HepG2 (cell line): ENCODE results near the gene HCFC1R1.
"Not testable (repeated sequence)": the region's sequence is repeated elsewhere in the genome, so short reads cannot be mapped to it uniquely, and the experiment has no call there.

Experiments used
- PAX8 ChIP-seq: sonication (generic); formaldehyde crosslinking; IDR thresholded peaks from 2 replicates; pipeline ENCODE4 v1.8.0; 2022; ENCODE audit warnings: mild to moderate bottlenecking, missing genetic modification reagents, borderline replicate concordance
- RCOR2 ChIP-seq: IDR thresholded peaks from 2 replicates; pipeline ENCODE4 v1.6.1; 2016; ENCODE audit warnings: missing biosample characterization, missing genetic modification reagents
- ZNF460 ChIP-seq: sonication (generic); formaldehyde crosslinking; IDR thresholded peaks from 2 replicates; pipeline ENCODE4 v1.5.1; 2020; ENCODE audit warnings: missing genetic modification reagents, mild to moderate bottlenecking, borderline replicate concordance
- ZNF749 ChIP-seq: sonication (generic); formaldehyde crosslinking; IDR thresholded peaks from 2 replicates; pipeline ENCODE4 v1.8.0; 2022; ENCODE audit warnings: mild to moderate bottlenecking, missing genetic modification reagents, moderate library complexity, borderline replicate concordance
- TF ChIP-seq, protein P1 (sequence below): sonication (generic); formaldehyde crosslinking; IDR thresholded peaks from 2 replicates; pipeline ENCODE4 v1.5.0; 2020; ENCODE audit warnings: mild to moderate bottlenecking, missing genetic modification reagents

DNA sequence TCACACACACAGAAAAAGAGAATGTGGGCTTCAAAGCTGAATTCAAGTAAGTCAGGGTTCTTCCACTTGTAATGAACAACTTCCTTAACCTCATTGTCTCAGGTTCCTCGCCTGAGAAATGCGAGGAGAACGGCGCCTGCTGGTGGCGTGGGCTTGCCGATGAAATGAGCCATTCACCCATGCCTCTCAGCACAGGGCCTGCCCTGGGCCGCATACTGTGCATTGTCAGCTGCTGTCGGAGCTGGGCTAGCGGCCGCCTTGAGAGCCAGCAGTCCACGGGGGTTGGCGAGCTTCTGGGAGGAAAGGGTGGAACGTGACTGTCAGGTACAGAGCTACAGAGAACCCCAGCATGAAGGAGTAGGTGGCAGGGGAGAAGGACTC lies 29.6 kb upstream of the HCFC1R1 start:
- not testable (repeated sequence) for TF ChIP-seq ZNF749; RCOR2 (CRISPR knock-in tag); ZNF460; PAX8 (CRISPR knock-in tag)
- TF ChIP-seq, protein P1, sequence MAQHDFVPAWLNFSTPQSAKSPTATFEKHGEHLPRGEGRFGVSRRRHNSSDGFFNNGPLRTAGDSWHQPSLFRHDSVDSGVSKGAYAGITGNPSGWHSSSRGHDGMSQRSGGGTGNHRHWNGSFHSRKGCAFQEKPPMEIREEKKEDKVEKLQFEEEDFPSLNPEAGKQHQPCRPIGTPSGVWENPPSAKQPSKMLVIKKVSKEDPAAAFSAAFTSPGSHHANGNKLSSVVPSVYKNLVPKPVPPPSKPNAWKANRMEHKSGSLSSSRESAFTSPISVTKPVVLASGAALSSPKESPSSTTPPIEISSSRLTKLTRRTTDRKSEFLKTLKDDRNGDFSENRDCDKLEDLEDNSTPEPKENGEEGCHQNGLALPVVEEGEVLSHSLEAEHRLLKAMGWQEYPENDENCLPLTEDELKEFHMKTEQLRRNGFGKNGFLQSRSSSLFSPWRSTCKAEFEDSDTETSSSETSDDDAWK (CRISPR knock-in tag): not testable (repeated sequence)
